Lower leg skin (tissue), 4 donors: Measurements from ENCODE around the gene RPLP2. TPM values are rescaled to one million over a fixed set of nuclear protein-coding genes. Genes with fewer than 3 reads are reported as not detected.

ENCODE experiments used
- DNase-seq, 2 donors: peaks; one replicate each; pipeline ENCODE4 v3.0.0-alpha.2; 2019; ENCODE audit warnings: low spot score in 2 of 2
- H3K4me3 ChIP-seq: fragments of 200-600 bp; sonication (generic); 2 replicates; pipeline ENCODE4 v1.5.1; 2017; ENCODE audit warnings: mild to moderate bottlenecking, low read depth; ENCODE audit not compliant: poor library complexity, severe bottlenecking
- POLR2A ChIP-seq, 2 donors: fragments of 450-650 bp; IDR thresholded peaks; one replicate each; pipeline ENCODE4 v1.6.1; 2016 to 2017; ENCODE audit warnings: antibody characterized with exemption in 2 of 2, mild to moderate bottlenecking in 1 of 2, moderate library complexity in 1 of 2
- WGBS, 2 donors: methylation state at CpG; one replicate each; pipeline ENCODE4 v1.1.5; 2018; 5-methylcytosine and 5-hydroxymethylcytosine counted together
- intact Hi-C: fragments of 100-400 bp; cut with DNase I; formaldehyde crosslinking; loops from one replicate; pipeline ENCODE4 v1.15.0; 2023; ENCODE audit warnings: low total_unique reads
- total RNA-seq, 4 donors: library from RNA; depleted of rRNA; stranded (reverse); fragments of >200 nt; gene quantifications; one replicate each; pipeline ENCODE4 v1.1.0, GENCODE V29; 2016
- TF ChIP-seq, protein P1 (sequence below), 3 donors: fragments of 450-650 bp; IDR thresholded peaks; one replicate each; pipeline ENCODE4 v1.5.1; 2016; ENCODE audit warnings: antibody characterized with exemption in 3 of 3, mild to moderate bottlenecking in 3 of 3, moderate library complexity in 2 of 3

Gene RPLP2
- total RNA-seq, 4 donors from 2014 or later, result 479 to 1,471 (median 745) TPM

- intact Hi-C loops, result no loop called here
- no peak for TF ChIP-seq POLR2A (IDR thresholded peaks at IDR 0.05)
- TF ChIP-seq, protein P1, sequence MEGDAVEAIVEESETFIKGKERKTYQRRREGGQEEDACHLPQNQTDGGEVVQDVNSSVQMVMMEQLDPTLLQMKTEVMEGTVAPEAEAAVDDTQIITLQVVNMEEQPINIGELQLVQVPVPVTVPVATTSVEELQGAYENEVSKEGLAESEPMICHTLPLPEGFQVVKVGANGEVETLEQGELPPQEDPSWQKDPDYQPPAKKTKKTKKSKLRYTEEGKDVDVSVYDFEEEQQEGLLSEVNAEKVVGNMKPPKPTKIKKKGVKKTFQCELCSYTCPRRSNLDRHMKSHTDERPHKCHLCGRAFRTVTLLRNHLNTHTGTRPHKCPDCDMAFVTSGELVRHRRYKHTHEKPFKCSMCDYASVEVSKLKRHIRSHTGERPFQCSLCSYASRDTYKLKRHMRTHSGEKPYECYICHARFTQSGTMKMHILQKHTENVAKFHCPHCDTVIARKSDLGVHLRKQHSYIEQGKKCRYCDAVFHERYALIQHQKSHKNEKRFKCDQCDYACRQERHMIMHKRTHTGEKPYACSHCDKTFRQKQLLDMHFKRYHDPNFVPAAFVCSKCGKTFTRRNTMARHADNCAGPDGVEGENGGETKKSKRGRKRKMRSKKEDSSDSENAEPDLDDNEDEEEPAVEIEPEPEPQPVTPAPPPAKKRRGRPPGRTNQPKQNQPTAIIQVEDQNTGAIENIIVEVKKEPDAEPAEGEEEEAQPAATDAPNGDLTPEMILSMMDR (IDR thresholded peaks at IDR 0.05), result no peak
These were observed 13.0 kb upstream of the RPLP2 start for GRCh38 chr11:796565-797295.

GRCh38 chr11:797296-798092, 12.3 kb upstream of the RPLP2 start:
- intact Hi-C loops, result no loop called here
- peak in 1 of 2 donors; percentile 93 for DNase-seq

More at GRCh38 chr11:796565-797295, 13.0 kb upstream of the RPLP2 start:
- H3K4me3 ChIP-seq, result peak overlapping the region; percentile 43
- WGBS, 2 donors, result 7 to 15% methylated on average over 13 to 15 of the region's 18 CpGs
- no peak for DNase-seq

DNA sequence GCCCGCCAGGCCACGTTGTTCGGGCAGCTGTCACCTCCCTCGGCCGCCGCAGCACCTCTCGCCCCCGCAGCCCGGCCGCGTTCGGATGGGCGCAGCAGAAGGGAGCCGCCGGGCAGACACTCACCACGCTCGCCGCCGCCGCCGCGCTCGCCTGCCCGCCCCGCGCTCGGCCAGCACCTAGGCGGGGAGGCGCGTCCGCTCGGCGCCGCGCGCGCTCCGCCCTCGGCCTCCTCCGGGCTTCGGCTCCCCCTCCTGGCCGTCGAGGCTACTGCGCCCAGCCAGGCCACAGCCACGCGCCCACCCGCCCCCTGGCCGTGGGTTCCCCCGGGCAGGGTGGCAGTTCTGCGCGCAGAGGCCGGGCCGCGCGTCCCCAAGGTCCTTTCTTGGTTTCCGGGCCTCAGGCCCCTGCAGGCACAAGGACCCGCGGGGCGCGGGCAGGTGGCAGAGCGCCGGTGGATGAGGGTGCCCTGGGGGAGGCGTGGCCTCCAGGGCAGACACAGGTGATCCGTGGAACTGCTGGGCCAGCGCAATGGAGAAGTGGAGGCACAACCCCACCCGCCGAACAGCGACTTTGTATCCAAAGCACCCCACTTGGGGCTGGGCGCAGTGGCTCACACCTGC, 11.6 kb upstream of the RPLP2 start, which contains the start of gene SLC25A22:
Gene SLC25A22 (minus strand): TSS at position 189 of the 621 bp plus-strand sequence. CDS start 3,275 bp downstream, outside the sequence.
- intact Hi-C loops, result no loop called here
- H3K4me3 ChIP-seq, result peak within 1 kb of the TSS; percentile 43
- WGBS, 2 donors, result 9 to 24% methylated on average over 4 to 25 of the region's 69 CpGs
- no peak for TF ChIP-seq POLR2A (IDR thresholded peaks at IDR 0.05)
- TF ChIP-seq, protein P1 (IDR thresholded peaks at IDR 0.05), result no peak
- peak in 1 of 2 donors; percentile 93 for DNase-seq

More at GRCh38 chr11:797296-798092, 12.3 kb upstream of the RPLP2 start:
- TF ChIP-seq POLR2A (IDR thresholded peaks at IDR 0.05), result no peak
- TF ChIP-seq, protein P1 (IDR thresholded peaks at IDR 0.05), result no peak
- WGBS, 2 donors, result 0% methylated on average over 21 to 33 of the region's 57 CpGs
- peak overlapping the region; percentile 43 for H3K4me3 ChIP-seq

GRCh38 chr11:799641-800316, 10.0 kb upstream of the RPLP2 start:
- intact Hi-C loops, result no loop called here
- TF ChIP-seq POLR2A (IDR thresholded peaks at IDR 0.05), result no peak
- no peak for DNase-seq
- WGBS, 2 donors, result 93 to 95% methylated on average over 16 to 19 of the region's 32 CpGs
- H3K4me3 ChIP-seq, result no peak overlapping the region

DNA sequence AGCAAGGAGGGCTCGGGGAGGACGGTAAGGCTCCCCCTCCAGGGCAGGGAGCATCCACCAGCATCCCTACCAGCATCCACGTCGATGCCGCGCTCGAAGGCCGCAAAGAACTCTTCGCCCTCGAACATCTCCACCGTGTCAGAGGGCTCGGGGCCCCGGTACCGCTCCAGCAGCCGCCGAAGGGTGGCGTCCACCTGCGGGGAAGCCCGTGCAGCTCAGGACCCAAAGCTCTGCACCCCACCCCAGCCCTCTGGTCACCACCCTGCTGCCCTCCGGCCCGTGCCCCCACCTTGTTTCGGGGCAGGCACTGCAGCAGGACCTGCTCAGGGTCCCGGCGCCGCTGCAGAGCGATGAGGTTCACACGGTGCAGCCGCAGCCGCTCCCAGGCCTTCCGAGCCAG, 9.3 kb upstream of the RPLP2 start:
- no peak overlapping the region for H3K4me3 ChIP-seq
- no peak for DNase-seq
- intact Hi-C loops, result no loop called here
- 91 to 96% methylated on average over 24 to 30 of the region's 30 CpGs for WGBS, 2 donors
- TF ChIP-seq, protein P1 (IDR thresholded peaks at IDR 0.05), result no peak
- no peak for TF ChIP-seq POLR2A (IDR thresholded peaks at IDR 0.05)
